ENCODE data around the gene DHRS3. TPM values are rescaled to one million over a fixed set of nuclear protein-coding genes. Genes with fewer than 3 reads are reported as not detected.
A peak's percentile ranks its signal among the peaks of the same experiment; 100 is the strongest.

The DHRS3 gene
- total RNA-seq, 2 donors from 2014 or later, result 171 to 178 TPM

GRCh38 chr1:12608311-12608957 lies 9.6 kb downstream of the DHRS3 start:
- H3K9me3 ChIP-seq, result no peaks in the 10 kb centered on the region

GRCh38 chr1:12607263-12607662 lies 10.7 kb downstream of the DHRS3 start:
- Histone ChIP-seq H3K36me3 (no peaks in the 10 kb centered on the region), H3K27ac (no peak overlapping the region), H3K4me1 (replicated peaks) (peaks cover 12% of the 10 kb centered on the region), H3K9me3 (no peaks in the 10 kb centered on the region), H3K4me3 (no peak overlapping the region), H3K27me3 (replicated peaks; ENCODE audit: insufficient read depth) (no peaks in the 10 kb centered on the region)
- no peak for DNase-seq (ENCODE audit: low spot score)
- 66% methylated on average over 3 of the region's 3 CpGs for WGBS
- intact Hi-C loops (cut with DNase I), result no loop called here
- TF ChIP-seq CTCF (IDR thresholded peaks at IDR 0.05), result no peak
- no peak for TF ChIP-seq POLR2AphosphoS5 (IDR thresholded peaks at IDR 0.05)
- TF ChIP-seq POLR2A (IDR thresholded peaks at IDR 0.05), result no peak

More at GRCh38 chr1:12608311-12608957, 9.6 kb downstream of the DHRS3 start:
- H3K4me1 ChIP-seq (replicated peaks), result peaks cover 2% of the 10 kb centered on the region
- DNase-seq (ENCODE audit: low spot score), result no peak
- H3K27ac ChIP-seq, result no peak overlapping the region
- WGBS, result 77% methylated on average over 5 of the region's 5 CpGs
- H3K36me3 ChIP-seq, result no peaks in the 10 kb centered on the region
- intact Hi-C loops (cut with DNase I), result no loop called here
- no peak overlapping the region for H3K4me3 ChIP-seq
- no peak for TF ChIP-seq POLR2AphosphoS5 (IDR thresholded peaks at IDR 0.05)
- TF ChIP-seq CTCF (IDR thresholded peaks at IDR 0.05), result no peak
- no peak for TF ChIP-seq POLR2A (IDR thresholded peaks at IDR 0.05)
- no peaks in the 10 kb centered on the region for H3K27me3 ChIP-seq (replicated peaks; ENCODE audit: insufficient read depth)

- TF ChIP-seq CTCF (IDR thresholded peaks at IDR 0.05) (no peak), POLR2A (IDR thresholded peaks at IDR 0.05) (no peak), POLR2AphosphoS5 (IDR thresholded peaks at IDR 0.05) (no peak)
- WGBS, result 73% methylated on average over 9 of the region's 9 CpGs
- Histone ChIP-seq H3K4me3 (no peak overlapping the region), H3K9me3 (no peaks in the 10 kb centered on the region), H3K36me3 (no peaks in the 10 kb centered on the region), H3K4me1 (replicated peaks) (peaks cover 32% of the 10 kb centered on the region), H3K27ac (peak overlapping the region in 1 of 2 donors; percentile 0), H3K27me3 (replicated peaks; ENCODE audit: insufficient read depth) (no peaks in the 10 kb centered on the region)
- DNase-seq (ENCODE audit: low spot score), result no peak
- intact Hi-C loops (cut with DNase I), result loop anchor here (5.0 kb wide), 1 partner anchor 198 kb away; no protein-coding TSS in a partner anchor
These were observed 13.0 kb downstream of the DHRS3 start for GRCh38 chr1:12604986-12605385.

GRCh38 chr1:12604114-12604874 lies 13.7 kb downstream of the DHRS3 start:
- Histone ChIP-seq H3K27me3 (replicated peaks; ENCODE audit: insufficient read depth) (no peaks in the 10 kb centered on the region), H3K9me3 (no peaks in the 10 kb centered on the region), H3K27ac (peak overlapping the region; percentile 0 to 90), H3K4me3 (no peak overlapping the region), H3K36me3 (no peaks in the 10 kb centered on the region), H3K4me1 (replicated peaks) (peaks cover 37% of the 10 kb centered on the region)
- WGBS, result 47% methylated on average over 16 of the region's 16 CpGs
- intact Hi-C loops (cut with DNase I), result loop anchor here (5.0 kb wide), 1 partner anchor 197 kb away; no protein-coding TSS in a partner anchor
- DNase-seq (ENCODE audit: low spot score), result no peak
- TF ChIP-seq POLR2AphosphoS5 (IDR thresholded peaks at IDR 0.05) (peak; percentile 72), CTCF (IDR thresholded peaks at IDR 0.05) (no peak)
